Activated T-cell treated with anti-CD3 and anti-CD28 coated beads, Interleukin-2, amount 50 U/mL, for 1 hour (primary cell): ENCODE data around the gene C2orf92.
"Not testable (repeated sequence)": the region's sequence is repeated elsewhere in the genome, so short reads cannot be mapped to it uniquely, and the experiment has no call there.

ENCODE experiments used
- DNase-seq: peaks from one replicate; pipeline ENCODE4 v3.0.0-alpha.2; 2020

C2orf92 gene

DNA sequence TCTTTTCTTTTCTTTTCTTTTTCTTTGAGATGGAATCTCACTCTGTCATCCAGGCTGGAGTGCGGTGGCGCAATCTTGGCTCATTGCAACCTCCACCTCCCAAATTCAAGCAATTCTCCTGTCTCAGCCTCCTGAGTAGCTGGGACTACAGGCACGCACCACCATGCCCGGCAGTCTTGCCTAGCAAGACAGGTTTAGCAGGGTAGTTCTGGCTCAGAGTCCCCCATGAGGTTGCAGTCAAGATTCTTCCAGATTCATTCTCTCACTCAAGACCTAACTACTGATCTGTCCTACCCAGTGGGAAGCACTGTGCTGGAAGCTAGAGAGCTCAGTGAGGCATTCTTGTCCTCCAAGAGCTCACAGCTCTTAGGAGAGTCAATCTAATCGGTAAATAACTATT, 26.2 kb downstream of the C2orf92 start:
- DNase-seq: no peak

DNA sequence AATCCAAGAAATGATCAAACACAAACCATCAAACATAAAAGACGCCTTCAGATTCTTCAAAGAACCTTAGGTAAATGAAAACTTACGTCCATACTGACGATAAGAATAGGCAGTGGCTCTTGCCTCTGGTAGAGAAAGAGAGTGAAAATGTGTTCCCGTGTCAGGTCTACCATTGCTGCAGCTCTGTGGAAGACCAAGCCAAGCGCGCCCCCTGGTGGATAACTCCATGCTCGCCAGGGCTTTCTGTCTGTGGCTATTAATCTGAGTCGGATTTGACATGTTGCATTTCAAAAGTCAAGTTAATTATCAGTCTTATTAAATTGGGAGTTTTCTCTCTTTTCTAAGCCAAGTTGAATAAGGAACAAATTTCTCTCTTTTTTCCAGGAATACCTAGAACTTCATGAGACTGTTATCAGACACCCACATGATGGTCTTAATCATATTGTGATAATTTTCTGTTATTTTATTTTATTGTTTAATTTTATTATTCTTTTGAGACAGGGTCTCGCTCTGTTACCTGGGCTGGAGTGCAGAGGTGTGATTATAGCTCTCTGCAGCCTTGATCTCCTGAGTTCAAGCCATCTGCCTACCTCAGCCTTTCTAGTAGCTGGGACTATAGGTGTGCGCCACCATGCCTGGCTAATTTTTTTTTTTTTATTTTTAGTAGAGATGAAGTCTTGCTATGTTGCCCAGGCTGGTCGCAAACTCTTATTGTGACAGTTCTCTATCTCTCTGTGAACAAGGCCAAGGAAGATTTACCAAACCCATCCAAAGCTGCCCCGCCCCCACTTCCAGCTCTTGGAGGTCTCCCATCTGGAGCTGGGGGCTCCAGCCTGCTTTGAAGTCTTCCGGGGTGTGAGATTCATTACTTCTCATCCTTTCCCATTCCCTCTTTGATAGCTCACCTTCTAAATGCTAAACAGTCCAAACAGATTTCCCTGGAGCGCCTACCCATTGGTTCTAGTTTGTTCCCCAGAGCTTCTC, 28.0 kb downstream of the C2orf92 start:
- DNase-seq: peak; percentile 92

DNA sequence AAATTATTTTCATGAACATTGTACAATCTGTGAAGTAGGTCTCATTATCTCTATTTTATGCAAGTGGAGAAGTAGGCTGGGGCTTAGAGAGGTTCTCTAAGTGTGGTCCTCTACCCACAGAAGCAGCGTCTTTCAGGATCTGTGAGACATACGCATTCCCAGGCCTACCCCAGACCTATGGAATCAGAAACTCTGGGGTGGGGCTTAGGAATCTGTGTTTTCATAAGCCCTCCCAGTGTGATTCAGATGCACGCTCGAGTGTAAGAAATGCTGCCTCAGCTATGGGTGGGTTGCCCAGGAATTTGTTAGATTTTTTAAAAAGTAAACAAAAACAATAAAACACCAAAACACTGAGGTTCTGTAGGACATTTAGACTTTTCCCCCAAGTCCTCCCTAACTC, 29.0 kb downstream of the C2orf92 start:
- no peak for DNase-seq

DNA sequence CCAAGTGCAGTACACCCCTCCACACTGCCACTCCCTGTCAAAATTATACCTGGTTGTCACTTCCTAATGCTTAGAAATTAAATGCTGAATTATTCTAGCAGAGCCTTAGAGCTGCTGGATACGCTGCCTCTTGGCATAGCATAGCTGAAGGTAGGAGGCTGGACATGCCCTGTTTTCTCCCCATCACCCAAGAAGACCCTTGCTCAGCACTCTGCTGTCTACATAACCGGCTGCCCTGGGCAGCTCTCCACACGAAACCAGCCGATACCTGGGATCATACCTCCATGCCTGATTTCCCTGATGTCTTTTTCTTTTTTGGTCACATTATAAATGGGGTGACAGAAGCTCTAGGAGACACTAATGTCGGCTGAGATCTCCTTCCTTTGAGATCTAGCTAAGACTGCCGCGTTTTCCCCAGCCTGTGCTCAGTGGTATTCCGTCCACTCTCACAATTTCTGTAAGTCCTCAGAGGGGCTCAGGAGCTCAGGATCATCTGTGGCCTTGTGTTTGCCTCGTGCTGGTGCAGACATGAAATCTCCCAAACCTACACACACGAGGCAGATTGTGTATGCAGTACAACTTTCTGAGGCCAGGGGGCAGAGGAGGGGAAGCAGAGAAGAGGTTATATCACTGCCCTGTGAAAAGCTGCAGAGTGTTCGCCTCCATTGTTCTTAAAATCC, 30.4 kb downstream of the C2orf92 start:
- peak; percentile 64 for DNase-seq

DNA sequence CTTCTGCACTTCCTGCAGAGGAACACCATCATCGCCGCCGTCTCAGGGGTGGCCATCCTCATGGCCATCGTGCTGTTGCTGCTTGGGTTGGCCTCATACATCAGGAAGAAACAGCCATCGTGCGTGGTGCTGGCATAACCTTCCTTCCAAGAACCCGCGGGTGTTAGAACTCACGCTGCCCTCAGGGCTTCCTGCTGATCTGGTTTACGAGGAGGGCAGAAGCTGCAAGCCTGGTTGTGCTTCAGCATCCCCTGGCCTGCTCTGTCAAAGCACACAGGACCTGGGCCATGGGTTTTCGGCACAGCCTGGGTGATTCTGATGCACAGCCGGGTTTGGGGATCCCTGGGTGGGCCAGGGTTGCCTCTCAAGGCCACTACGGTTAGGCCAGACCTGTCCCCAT, 31.7 kb downstream of the C2orf92 start:
- no peak for DNase-seq

DNA sequence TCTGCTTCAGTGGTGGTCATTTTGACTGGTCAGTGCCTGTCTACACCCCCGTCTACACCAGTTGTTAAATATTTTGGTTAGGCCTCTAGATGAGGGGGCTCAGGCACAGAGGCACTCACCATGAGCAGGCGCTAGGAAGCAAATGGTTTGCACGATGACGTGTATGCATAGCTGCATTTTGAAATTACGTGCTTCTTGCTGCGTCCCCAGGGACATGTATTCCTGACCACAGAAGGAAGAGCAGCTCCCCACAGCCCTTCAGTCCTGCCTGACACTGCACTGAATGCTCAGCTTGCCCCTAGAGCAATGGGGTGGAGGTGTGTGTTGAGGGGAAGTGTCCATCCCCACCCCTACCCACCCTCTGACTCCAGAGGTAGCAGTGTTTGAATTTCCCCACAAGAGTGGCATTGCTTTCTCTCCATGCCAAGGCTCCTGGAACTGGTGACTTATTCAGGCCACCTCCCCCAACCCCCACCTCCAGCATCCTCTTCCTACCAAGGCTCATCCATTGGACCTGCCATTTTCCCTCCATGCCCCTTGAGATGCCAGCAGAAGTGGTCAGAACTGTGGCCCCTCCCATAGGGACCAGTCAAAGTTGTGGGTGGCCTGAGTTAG, 32.4 kb downstream of the C2orf92 start:
- no peak for DNase-seq

DNA sequence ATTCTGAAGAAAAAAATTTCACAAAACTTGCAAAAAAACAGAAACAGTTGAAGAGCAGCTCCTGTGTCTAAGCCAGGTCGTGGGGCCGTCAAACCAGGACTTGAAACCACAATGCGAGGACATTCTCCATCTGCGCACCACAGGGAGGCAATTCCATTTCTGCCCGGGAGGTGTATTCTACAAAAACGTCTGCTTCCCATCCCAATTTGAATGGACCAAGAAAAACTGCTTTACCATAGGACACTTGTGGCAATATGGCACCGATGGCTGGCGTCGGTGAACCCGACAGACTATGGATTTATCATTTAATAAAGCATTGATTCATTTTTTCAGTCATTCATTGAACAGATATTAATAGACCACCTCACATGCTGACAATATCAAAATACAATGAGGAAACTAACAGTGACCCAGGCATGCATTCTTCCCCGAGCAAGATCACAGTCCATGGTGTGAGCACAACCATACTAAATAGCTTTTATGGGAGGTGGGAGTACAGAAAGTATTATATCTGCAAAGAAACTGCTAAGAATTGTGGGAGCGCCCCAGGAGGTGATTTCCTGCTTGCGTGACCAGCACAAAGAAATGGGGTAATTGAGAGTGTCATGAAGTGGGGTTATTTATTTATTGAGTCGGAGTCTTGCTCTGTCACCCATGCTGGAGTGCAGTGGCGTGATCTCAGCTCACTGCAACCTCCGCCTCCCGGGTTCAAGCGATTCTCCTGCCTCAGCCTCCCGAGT, 33.4 kb downstream of the C2orf92 start:
- DNase-seq: no peak

DNA sequence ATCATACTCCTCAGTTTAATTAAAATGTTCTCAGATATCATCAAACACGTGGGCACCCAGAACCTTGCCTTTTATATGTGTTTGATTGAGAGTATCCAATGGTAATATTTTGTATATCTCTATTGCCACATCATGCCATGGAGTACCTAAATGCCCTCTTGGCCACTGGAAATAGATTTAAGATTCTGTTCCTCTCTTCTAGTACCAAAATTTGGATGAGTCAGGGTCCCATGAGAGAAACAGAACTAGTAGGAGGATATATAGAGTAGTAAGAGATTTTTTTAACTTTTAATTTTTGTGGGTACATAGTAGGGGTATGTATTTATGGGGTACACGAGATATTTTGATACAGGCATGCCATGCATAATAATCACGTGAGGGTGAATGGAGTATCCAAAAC, 34.2 kb downstream of the C2orf92 start:
- DNase-seq: no peak

DNA sequence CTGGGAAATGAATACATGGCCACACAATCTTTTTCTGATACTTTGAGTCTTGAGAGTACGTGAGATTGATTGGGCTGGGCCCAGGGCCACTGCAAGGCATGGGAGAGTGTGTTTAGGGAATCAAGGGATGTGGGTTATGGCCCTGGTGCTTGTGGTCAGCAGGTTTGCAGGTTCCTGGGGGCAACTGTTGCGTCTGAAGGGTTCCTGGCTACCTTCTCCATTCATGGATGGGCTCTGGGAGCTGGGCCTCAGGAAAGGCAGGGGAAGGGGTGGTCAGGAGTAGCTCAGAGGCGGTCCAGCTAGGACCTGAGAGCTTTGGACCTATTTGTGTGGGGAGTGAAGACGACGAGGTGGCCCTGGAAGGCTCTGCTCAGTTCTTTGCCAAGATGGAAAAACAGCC, 35.5 kb downstream of the C2orf92 start:
- no peak for DNase-seq

DNA sequence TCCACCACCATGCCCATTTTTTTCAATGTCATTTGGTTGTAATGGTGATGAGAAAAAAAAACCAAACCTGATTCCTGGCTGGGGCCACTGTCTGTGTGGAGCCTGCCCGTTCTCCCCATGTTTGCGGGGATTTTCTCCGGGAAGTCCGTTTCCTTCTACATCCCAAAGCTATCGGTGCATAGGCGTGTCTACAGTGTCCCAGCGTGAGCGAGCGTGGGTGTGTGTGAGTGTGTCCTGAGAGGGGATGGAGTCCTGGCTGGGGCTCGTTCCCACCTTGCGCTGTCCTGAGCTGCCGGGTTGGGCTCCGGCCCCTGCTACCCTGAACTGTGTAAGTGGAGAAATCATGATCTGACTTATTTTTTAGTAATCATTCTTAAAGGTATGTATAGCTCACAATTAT, 36.6 kb downstream of the C2orf92 start:
- no peak for DNase-seq

DNA sequence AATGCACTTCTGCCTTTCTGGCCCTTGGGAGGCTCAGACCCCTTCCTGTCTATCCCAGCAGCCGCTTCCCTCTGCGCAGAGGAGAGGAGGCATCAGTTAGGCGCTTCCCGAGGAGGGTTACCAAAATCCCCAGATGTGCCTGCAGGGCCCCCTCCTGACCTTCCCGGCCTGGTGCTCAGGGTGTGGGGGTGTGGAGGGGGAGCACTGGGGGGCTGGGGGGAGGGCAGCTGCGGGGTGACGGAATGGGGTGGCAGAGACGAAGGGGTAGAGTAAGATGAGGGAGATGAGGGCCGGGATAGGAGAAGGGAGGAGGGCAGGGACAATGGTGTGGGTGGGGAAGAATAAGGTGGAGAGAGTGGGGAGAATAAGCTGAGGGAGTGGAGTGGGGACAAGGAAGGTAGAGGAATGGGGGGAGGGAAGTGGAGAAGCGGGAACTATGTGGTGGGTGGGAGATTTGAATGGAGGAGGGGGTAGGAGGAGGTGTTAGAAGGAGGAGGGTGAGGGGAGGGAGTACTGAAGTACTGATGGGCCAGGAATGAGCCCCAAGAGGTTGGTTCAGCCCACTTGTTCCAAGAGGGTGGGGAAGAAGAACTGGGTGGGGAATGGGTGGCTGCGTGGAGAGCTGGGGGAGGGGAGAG, 37.3 kb downstream of the C2orf92 start:
- DNase-seq: no peak

DNA sequence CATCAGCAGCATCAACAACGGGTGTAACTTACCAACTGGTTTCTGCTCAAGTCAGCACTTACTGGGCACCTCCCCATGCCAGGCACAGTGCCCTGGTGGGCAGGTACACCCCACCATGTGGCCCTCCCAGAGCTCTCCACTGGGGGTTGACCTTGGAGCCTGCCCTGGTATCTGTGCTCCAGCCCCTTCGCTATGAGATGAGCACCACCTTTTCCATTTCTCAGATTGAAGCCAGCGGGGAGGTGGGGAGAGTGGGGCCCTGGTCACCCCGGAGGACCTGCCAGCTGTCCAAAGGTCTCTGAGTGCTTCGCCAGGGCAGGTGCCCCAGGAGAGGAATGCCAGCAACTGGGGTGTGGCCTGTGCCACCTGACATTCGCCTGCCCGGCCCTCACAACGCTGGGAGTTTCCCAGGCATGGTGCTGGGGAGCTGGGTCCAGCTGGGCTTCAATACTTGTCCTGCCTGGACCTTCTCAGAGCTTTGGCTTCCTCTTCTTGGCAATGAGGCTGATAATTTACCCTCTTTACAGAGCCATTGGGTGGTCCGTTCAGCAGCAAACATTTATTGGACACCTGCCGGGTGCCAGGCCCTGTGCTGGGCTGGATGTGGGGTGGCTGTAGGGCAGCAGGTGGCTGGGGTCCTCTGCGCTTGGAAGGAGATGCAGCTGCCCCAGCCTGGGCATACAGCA, 38.0 kb downstream of the C2orf92 start:
- DNase-seq: no peak

DNA sequence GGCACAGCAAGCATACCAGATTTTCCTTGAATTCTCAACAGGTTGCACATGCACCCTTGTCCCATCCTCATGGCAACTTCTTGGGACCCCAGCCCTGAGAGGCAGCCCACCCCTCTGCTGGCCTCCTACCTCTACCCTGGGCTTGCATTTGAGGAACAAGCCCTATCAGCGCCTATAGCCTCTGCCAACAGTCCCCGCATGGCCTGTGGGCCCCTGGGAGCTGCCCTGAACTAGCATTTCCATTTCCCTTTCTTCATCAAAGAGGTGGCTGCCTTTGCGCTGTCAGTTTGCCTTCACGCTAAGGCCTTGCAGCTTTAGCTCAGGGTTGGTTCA, 38.5 kb downstream of the C2orf92 start:
- no peak for DNase-seq

DNA sequence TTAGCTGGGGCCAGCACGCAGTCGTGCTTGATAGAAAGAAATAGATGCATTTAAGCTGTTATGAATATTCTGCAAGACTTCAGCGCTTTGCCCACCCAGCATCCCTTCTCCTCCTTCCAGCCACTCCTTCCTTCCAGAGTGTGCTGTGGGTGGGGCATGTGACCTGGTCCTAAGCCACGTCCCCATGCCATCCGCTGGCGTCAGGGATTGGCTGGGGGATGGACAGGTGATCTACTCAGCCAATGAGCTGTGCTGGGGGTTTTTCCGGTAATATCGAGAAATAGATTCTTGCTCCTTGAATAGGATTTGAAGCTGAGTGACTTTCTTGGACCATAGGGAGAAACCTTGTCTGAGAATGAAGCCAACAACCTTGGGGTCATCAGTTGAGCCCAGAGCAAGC, 39.1 kb downstream of the C2orf92 start:
- DNase-seq: no peak

DNA sequence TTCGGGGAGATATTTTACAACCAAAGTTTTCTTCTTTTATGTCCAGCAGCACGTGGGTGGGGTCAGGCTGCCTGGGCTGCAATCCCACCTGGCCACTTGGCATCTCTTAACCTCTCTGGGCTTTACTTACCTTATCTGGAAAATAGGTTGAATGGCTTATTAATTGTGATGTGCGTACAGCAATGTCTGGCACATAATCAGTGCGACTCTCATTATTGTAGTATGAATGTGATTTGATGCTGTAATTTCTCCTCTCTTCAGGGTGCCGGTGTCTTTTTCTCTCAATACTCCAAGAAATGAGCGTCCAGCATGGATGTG, 41.8 kb downstream of the C2orf92 start:
- no peak for DNase-seq

DNA sequence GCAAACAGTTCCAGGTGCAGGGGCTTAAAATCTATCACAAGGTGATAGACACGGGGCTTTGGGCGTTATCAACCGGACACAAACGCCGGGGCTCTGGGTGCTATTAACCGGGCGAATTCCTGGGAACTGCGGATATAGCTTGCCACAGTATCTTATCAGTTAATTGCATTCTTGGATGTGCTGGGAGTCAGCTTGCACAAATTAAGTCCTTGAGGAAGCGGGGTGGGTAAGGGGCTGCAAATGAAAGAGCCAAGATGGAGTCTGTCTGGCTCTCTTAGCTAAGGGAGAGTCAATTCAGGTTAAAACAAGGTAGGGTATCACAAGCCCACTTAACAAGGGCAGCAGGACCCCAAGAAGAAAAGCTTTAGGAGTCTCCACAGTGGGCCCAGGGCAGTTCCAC, 42.7 kb downstream of the C2orf92 start:
- DNase-seq: not testable (repeated sequence)

DNA sequence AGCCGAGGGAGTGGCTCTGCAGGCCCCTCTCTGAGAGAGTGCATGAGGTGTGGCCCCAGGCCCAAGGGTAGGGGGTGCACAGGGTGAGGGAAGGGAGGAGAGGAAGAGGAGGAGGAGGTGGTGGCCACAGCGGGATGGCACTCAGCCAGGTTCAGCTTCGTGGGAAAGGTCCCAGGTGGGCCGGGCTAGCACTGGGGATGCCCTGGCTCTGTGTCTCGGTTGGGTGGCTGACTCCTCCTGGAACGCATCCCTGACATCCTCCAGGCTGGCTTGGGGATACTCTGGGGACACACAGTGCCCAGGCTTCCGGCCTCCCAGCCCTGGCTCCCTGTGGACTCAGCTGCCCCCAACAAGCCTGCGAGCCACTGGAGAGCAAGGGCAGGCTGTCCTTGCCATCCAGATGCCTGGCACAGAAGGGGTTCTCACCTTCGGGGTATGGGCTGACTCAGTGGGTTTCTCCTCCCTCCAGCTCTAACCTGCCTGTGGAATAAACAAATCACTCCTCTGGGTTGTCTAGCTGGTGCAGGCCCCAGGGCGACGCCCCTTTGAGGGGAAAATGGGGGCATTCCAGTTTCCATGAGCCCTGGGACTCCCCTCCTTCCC, 43.3 kb downstream of the C2orf92 start:
- DNase-seq: peak; percentile 48

DNA sequence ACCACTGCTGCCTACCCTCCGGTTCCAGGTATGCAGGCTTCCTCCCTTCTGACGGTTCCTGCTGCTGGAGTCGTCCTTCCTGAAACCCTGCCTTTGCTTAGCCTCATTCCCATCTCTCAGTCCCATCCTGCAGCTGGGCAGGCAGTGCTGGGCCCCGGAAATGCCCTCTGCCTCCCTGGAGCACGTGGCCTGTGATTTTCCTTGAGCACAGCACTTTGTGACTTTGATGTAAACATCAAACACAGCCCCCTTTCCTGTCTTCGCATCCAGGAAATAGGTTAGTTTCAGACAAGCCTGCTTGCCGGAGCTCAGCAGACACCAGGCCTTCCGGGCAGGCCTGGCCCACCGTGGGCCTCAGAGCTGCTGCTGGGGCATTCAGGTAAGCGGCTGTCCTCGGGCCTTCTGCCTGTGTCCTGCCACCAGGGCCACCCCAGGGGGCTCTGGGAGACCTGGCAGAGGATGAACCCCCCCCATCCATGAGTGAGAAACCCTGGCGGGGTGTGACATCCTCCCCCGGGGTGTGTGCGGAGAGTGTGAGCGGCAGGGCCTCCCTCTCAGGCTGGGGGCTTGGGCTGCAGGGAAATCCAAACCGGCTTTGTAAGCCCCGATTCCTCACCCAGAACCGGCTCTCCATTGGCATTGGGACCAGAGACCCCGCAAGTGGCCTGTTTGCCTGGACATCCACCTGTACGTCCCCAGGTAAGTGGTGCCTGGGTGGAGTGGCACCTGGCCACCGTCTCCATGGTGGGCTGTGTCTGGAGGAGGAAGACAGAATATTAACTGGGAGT, 44.0 kb downstream of the C2orf92 start, which contains the start of gene ZAP70:
TSS of gene ZAP70 (plus strand) at position 281 of the 788 bp plus-strand sequence. CDS start 10,461 bp downstream, outside the sequence.
- peak; percentile 69 for DNase-seq

DNA sequence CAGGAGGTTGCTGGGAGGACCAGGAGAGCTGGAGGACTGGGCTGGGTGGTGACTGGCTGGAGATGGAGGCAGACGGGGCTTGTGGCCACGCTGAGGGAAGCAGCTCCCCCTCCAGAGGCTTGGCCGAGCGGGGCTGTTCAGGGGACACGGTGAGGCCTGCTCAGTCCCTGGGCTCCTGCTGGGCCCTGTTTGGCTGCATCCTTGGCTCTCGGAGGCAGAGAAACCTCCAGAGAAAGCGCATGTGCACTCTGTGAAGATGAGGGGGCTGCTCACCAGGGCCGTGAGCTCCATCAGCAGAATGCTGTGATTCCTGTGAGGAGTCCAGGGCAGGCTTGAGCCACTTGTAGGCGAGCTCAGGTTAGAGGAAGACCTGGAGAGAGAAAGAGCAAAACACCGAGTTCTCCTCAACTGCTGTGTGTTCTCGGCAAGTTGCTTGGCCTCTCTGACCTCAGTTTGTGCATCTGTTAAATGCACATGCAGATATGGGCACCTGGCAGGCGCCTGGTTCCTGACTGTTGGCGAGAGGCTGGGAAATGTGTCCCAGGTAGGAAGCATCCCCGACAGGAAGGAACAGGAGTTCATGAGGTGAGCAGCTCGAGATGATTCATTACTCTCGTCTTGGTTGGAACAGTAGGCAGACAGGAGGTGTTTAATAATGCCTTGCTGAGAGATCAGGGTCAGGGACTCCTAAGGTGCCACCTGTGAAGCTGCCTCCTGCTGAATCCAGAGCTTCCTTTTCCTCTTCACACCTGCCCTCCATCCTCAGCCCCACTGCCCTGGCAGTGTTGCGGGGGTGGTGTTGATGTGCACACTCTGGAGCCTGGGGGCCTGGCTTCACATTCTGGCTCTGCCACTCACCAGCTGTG, 44.8 kb downstream of the C2orf92 start:
- peak; percentile 39 for DNase-seq
